ENCODE results near the gene DYNC1LI1.

DNA sequence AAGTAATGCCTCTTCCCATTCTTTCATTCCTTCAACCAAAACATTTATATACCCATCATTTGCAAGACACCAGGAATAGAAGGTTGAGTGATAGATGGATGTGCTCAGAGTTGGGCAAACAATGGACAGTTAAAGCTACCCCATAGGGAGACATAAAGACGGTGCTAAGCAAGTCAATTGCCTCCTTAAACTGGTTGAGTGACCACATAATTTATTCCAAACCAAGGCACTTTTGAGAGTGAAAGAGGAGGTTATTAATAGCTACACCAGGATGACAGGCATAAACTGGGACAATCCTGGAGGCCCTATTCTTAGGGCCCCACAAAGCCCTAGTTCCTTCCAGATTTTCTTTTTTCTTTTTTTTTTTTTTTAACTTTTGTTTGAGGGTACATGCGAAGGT is 21.4 kb upstream of the DYNC1LI1 start:
- TF ChIP-seq, protein P1, sequence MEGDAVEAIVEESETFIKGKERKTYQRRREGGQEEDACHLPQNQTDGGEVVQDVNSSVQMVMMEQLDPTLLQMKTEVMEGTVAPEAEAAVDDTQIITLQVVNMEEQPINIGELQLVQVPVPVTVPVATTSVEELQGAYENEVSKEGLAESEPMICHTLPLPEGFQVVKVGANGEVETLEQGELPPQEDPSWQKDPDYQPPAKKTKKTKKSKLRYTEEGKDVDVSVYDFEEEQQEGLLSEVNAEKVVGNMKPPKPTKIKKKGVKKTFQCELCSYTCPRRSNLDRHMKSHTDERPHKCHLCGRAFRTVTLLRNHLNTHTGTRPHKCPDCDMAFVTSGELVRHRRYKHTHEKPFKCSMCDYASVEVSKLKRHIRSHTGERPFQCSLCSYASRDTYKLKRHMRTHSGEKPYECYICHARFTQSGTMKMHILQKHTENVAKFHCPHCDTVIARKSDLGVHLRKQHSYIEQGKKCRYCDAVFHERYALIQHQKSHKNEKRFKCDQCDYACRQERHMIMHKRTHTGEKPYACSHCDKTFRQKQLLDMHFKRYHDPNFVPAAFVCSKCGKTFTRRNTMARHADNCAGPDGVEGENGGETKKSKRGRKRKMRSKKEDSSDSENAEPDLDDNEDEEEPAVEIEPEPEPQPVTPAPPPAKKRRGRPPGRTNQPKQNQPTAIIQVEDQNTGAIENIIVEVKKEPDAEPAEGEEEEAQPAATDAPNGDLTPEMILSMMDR (conservative IDR thresholded peaks at IDR 0.05): no peak
- no peak for TF ChIP-seq EZH2 (IDR thresholded peaks at IDR 0.05; ENCODE audit: low read depth)
